ENCODE results near the gene HPX.
A peak's percentile ranks its signal among the peaks of the same experiment; 100 is the strongest.

HPX gene

DNA sequence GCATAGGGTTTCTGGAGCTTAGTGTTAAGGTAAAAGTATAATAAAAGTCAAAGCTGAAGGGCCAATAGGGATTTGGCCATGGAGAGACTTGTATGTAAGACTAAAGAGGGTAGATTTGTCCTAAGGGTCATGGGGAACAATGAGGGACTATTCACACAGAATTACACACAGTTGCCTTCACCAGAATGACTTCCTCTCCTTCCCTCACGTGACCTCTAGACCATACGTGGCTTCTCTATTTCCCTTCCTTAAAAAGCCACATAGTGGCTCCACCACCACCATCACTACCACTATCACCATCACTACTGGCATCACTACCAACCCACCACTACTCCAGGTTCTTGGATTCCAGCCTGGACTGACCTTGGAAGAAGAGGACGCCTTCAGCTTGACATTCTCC is 2.8 kb downstream of the HPX start:
- TF ChIP-seq, protein P1, sequence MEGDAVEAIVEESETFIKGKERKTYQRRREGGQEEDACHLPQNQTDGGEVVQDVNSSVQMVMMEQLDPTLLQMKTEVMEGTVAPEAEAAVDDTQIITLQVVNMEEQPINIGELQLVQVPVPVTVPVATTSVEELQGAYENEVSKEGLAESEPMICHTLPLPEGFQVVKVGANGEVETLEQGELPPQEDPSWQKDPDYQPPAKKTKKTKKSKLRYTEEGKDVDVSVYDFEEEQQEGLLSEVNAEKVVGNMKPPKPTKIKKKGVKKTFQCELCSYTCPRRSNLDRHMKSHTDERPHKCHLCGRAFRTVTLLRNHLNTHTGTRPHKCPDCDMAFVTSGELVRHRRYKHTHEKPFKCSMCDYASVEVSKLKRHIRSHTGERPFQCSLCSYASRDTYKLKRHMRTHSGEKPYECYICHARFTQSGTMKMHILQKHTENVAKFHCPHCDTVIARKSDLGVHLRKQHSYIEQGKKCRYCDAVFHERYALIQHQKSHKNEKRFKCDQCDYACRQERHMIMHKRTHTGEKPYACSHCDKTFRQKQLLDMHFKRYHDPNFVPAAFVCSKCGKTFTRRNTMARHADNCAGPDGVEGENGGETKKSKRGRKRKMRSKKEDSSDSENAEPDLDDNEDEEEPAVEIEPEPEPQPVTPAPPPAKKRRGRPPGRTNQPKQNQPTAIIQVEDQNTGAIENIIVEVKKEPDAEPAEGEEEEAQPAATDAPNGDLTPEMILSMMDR (IDR thresholded peaks at IDR 0.05; ENCODE audit: low read depth, low read length, missing control alignments) = no peak
- DNase-seq (ENCODE audit: low read depth) = no peak
- in situ Hi-C loops (cut with HindIII; ENCODE audit: low sequenced_read_pairs) = no loop called here
- H3K4me3 ChIP-seq (ENCODE audit: low read depth, low read length) = no peak overlapping the region

DNA sequence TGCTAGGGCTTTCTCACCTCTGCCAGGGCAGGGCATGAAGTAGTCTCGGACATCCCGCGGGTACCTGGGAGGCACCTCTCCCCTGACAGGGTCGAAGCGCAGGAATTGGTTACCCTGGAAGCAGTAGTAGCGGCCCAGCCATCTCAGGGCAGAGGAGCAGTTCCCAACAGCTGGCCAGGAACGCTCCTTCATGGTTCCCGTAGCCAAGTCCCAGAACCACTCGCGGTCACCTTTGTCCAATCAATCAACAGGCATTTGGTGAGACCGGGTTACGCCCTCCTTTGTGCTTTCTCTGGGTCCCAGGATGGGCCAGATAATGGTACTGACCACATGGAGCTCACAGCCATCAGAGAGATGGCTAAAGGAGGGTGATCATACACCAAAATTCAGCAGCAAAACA is 3.4 kb downstream of the HPX start:
- in situ Hi-C loops (cut with HindIII; ENCODE audit: low sequenced_read_pairs) = no loop called here
- TF ChIP-seq, protein P1 (IDR thresholded peaks at IDR 0.05; ENCODE audit: low read depth, low read length, missing control alignments) = no peak
- no peak for DNase-seq (ENCODE audit: low read depth)
- no peak overlapping the region for H3K4me3 ChIP-seq (ENCODE audit: low read depth, low read length)

DNA sequence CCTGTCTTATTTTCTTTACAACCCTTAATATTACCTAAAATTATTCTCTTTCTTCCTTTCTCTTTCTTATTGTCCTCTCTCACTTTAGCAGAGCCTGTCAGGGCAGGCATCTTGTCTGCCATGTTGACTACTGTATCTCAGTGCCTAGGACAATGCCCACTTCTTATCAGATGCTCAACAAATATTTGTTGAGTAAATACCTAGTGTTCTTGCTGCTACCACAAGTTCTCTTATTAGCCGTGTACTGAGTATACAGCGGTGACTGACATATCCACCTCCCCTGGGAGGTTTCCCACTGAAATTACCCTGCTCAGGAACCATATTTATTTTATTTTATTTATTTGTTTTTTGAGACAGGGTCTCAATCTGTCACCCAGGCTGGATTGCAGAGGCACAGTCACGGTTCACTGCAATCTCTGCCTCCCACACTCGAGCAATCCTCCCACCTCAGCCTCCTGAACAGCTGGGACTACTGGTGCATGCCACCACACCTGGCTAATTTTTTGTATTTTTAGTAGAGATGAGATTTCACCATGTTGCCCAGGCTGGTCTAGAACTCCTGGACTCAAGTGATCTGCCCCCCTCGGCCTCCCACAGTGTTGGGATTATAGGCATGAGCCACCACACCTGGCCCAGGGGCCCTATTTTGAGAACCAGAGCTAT is 6.7 kb downstream of the HPX start:
- in situ Hi-C loops (cut with HindIII; ENCODE audit: low sequenced_read_pairs) = no loop called here
- no peak overlapping the region for H3K4me3 ChIP-seq (ENCODE audit: low read depth, low read length)
- TF ChIP-seq, protein P1 (IDR thresholded peaks at IDR 0.05; ENCODE audit: low read depth, low read length, missing control alignments) = no peak
- no peak for DNase-seq (ENCODE audit: low read depth)

DNA sequence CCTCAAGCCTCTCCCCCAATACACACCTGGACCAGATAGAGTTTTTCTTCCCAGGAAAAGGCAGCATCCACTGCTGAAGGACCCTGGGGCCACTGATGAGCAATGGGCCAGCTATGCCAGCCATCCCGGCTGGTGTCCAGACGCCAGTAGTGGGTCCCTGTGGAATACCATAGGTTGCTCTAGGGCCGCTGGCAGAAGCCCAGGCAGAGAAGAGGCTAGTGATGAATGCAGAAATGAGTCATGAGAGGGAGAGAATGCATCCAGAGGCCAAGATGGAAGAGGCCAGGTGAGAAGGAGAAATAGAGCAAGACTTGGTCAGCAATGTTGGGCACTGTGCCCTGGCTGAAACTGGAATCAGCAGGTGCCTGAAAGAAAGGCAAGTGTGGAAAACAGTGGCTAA is 8.9 kb downstream of the HPX start:
- in situ Hi-C loops (cut with HindIII; ENCODE audit: low sequenced_read_pairs) = no loop called here
- peak; percentile 24 for DNase-seq (ENCODE audit: low read depth)
- H3K4me3 ChIP-seq (ENCODE audit: low read depth, low read length) = no peak overlapping the region
- TF ChIP-seq, protein P1 (IDR thresholded peaks at IDR 0.05; ENCODE audit: low read depth, low read length, missing control alignments) = no peak

DNA sequence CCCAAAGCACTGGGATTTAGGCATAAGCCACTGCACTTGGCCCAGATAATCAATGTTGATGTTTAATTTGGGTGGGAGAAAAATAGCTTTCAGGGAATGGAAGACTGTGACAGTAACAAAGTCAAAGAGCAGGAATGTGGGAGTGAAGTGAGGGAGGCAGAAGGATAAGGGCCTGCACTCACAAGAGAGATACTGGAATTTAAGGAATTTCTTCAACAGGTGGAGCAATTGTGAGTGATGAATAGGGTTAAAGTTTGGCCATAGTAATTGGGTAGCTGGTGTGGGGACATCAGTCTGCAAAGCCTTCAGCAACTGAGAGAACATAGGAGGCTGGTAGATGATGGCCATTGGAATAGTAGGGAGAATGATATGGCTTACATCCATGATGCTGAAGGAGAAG is 13.3 kb downstream of the HPX start:
- TF ChIP-seq, protein P1 (IDR thresholded peaks at IDR 0.05; ENCODE audit: low read depth, low read length, missing control alignments) = no peak
- in situ Hi-C loops (cut with HindIII; ENCODE audit: low sequenced_read_pairs) = no loop called here
- DNase-seq (ENCODE audit: low read depth) = no peak
- no peak overlapping the region for H3K4me3 ChIP-seq (ENCODE audit: low read depth, low read length)

DNA sequence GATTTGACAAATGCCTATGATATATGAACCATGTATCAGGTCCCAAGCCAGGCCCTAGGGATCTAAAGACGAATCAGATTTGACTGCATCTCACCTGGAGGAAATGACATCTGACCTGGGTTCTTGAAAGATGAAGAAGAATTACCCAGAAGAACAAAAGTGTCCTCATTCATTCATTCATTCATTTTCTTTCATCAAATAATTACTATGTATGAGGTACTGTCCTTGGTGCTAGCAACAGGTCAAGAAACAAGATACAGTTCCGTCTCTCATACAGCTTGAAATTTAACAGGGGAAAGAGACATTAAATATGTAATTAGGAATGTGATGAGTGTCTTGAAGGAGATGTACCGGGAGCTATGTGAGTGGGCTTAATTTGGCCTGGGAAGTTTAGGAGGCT is 20.1 kb downstream of the HPX start:
- in situ Hi-C loops (cut with HindIII; ENCODE audit: low sequenced_read_pairs) = no loop called here
- TF ChIP-seq, protein P1 (IDR thresholded peaks at IDR 0.05; ENCODE audit: low read depth, low read length, missing control alignments) = no peak
- H3K4me3 ChIP-seq (ENCODE audit: low read depth, low read length) = no peak overlapping the region
- no peak for DNase-seq (ENCODE audit: low read depth)
